ENCODE measurements around the gene KCNQ1.

KCNQ1 gene

DNA sequence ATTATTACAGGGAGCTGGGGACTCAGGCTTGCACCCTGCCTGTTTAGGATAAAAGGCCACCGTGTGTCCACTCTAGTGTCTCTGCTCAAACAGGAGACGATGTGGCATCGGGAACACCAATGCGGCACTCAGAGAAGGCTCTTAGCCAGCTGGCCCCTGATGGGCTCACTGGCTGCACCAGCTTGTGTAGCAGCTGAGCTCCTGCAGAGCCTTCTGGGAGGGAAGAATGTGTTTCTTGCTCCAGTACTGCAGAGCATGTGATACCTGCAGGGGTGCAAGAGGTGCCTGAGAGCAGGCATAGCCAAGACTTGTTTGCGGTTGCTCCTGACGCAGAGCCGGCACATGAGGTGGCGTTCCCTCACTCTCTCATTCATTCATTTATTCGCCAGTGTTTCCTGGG, 299.4 kb downstream of the KCNQ1 start:
- H3K4me3 ChIP-seq (ENCODE audit: low read depth, low read length): no peak overlapping the region
- no peak for TF ChIP-seq CTCF (IDR thresholded peaks at IDR 0.05; ENCODE audit: low read depth, low read length)

- H3K4me3 ChIP-seq (ENCODE audit: low read depth, low read length): no peak overlapping the region
- TF ChIP-seq CTCF (IDR thresholded peaks at IDR 0.05; ENCODE audit: low read depth, low read length): no peak
These were observed 300.7 kb downstream of the KCNQ1 start for GRCh38 chr11:2745511-2745910.

- no peak for TF ChIP-seq CTCF (IDR thresholded peaks at IDR 0.05; ENCODE audit: low read depth, low read length)
These were observed 301.8 kb downstream of the KCNQ1 start for GRCh38 chr11:2746401-2747247.

DNA sequence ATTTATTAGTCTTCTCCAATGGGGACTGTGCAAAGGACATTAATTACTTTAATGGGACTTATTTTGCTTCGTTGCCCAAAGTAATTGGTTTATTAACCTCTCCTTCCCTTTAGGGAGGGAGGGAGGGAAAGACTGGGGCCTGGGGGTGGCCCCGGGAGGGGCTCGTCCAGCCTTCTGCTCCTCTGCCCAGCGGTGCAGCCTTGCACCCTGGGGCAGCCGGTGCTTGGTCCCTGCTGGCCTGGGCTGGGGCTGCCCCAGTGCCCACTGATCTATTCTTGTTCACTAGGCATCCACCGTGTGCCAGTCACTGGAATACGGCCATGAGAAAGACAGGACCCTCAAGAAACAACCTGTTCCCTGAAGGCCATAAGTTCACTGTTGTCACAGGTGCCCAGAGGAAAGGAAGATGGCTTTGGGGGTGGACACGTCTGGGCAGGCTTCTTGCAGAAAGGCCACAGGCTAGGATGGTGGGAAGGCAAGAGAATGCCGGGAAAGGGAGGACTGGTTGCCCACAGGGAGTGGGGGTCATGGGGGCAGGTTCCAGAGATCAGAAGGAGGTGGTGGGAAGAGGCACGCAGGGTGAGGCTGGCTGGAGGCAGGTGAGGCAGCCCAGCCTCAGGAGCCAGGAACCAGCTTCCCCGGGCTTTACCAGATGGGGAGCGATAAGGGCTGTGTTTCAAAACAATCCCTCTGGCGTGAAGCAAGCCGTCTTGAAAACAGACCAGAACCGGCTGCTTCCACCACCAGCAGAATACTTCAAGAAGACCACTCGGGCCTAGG, 302.6 kb downstream of the KCNQ1 start:
- no peak for TF ChIP-seq CTCF (IDR thresholded peaks at IDR 0.05; ENCODE audit: low read depth, low read length)
- no peak overlapping the region for H3K4me3 ChIP-seq (ENCODE audit: low read depth, low read length)

More at GRCh38 chr11:2746401-2747247, 301.8 kb downstream of the KCNQ1 start:
- H3K4me3 ChIP-seq (ENCODE audit: low read depth, low read length): no peak overlapping the region

GRCh38 chr11:2748061-2748813, 303.4 kb downstream of the KCNQ1 start:
- TF ChIP-seq CTCF (IDR thresholded peaks at IDR 0.05; ENCODE audit: low read depth, low read length): no peak
- H3K4me3 ChIP-seq (ENCODE audit: low read depth, low read length): no peak overlapping the region

GRCh38 chr11:2748814-2749554, 304.2 kb downstream of the KCNQ1 start:
- no peak for TF ChIP-seq CTCF (IDR thresholded peaks at IDR 0.05; ENCODE audit: low read depth, low read length)
- no peak overlapping the region for H3K4me3 ChIP-seq (ENCODE audit: low read depth, low read length)
